Measurements from ENCODE around the gene ADARB1.
A peak's percentile ranks its signal among the peaks of the same experiment; 100 is the strongest.

ADARB1 gene

DNA sequence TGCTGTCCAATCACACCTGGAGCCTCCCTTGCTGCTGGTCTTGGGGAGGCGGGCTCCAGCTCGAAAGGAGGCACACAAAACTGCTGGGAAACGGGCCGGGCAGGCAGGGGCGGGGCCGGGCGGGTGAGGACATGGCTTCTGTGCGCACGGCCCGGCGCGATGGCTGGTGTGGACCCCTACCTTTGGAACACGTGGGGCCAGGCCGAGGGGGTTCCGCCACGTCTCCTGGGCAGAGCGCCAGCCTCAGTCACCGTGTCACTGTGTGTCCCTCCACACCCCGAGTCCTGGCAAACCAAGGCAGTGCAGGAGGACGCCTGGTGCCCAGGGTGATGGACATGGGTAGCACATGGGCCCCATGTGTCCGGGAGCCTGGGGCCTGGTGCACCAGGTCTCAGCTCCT is 42.0 kb upstream of the ADARB1 start:
- H4K8ac ChIP-seq (ENCODE audit: low read length), result no peak overlapping the region

DNA sequence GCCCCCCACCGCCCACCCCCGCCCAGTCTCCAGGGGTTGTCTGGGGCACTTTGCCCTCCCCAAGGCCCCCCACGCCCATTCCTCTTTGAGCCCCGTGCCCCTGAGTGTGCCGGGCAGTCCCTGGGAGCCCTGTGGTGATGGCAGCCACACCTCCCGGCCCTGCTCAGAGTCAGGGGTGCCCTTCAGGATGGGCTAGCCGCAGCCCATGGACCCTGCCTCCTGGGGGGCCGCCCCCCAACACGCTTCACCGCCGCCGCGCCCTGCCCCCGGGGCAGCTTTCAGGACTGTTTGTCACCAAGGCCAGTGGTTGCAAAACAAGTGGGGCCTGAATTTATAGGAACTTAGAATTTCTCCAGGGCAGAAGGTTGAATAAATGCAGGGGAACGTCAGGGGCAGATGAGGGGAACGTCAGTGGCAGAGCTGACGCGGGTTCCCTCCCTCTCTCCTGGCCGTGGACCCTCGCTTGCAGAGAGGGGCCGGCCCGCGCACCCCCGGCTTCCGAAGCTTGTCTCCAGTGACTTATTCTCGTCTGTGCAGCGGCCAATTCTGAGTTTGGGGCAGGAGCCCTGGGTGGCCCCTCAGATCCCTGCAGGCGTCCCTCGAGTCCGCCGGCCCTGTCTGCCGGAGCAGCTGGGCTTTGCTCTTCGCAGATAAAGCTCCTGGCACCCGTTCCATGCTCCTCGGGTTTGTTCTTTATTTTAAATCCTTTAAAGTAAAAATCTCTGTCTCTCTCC is 41.2 kb upstream of the ADARB1 start:
- Histone ChIP-seq H3K4me1 (ENCODE audit: control insufficient read depth, insufficient read depth, low read depth, low read length) (peaks cover 36% of the 10 kb centered on the region), H3K36me3 (ENCODE audit: control insufficient read depth in 1 of 2, insufficient read depth in 2 of 2, low read depth in 1 of 2, low read length in 2 of 2) (peaks cover 0 to 3% of the 10 kb centered on the region in 2 experiments), H4K8ac (ENCODE audit: low read length) (no peak overlapping the region), H3K4me3 (ENCODE audit: insufficient read depth in 1 of 2, low read depth in 1 of 2, low read length in 2 of 2) (peak overlapping the region in 1 of 2 experiments; percentile 66), H2BK120ac (ENCODE audit: low read depth, low read length) (no peak overlapping the region), H2AFZ (ENCODE audit: low read depth, low read length) (no peak overlapping the region), H2BK5ac (ENCODE audit: low read depth, low read length, poor library complexity, severe bottlenecking) (no peak overlapping the region), H3K9ac (ENCODE audit: low read length) (peak overlapping the region; percentile 44), H4K91ac (ENCODE audit: low read length) (no peak overlapping the region), H3K9me3 (ENCODE audit: control insufficient read depth, low read length) (peaks cover 15% of the 10 kb centered on the region), H3K79me1 (replicated peaks; ENCODE audit: low read length, poor library complexity, severe bottlenecking) (no peaks in the 10 kb centered on the region), H3K23ac (ENCODE audit: low read length in 2 of 2) (no peak overlapping the region), H3K18ac (ENCODE audit: low read depth in 1 of 2, low read length in 2 of 2) (no peak overlapping the region), H3K27me3 (ENCODE audit: control insufficient read depth in 1 of 2, insufficient read depth in 1 of 2, low read length in 2 of 2) (peaks cover 0 to 45% of the 10 kb centered on the region in 2 experiments), H3K4ac (ENCODE audit: low read depth in 1 of 2, low read length in 2 of 2) (no peak overlapping the region), H2AK5ac (ENCODE audit: low read length, severe bottlenecking) (no peak overlapping the region), H2BK15ac (ENCODE audit: low read depth, poor library complexity, severe bottlenecking) (no peak overlapping the region), H2BK12ac (ENCODE audit: low read length in 2 of 2) (no peak overlapping the region), H3K14ac (ENCODE audit: low read length in 2 of 2) (no peak overlapping the region), H3K4me2 (ENCODE audit: low read length, poor library complexity, severe bottlenecking) (no peak overlapping the region), H3K27ac (ENCODE audit: low read length, poor library complexity, severe bottlenecking) (no peak overlapping the region)
- 86% methylated on average over 34 of the region's 35 CpGs for WGBS
- no peak for DNase-seq

More for the DNA sequence above, 42.0 kb upstream of the ADARB1 start:
- Histone ChIP-seq H3K23ac (ENCODE audit: low read length in 2 of 2) (no peak overlapping the region), H3K27ac (ENCODE audit: low read length, poor library complexity, severe bottlenecking) (no peak overlapping the region), H3K4ac (ENCODE audit: low read depth in 1 of 2, low read length in 2 of 2) (no peak overlapping the region), H3K18ac (ENCODE audit: low read depth in 1 of 2, low read length in 2 of 2) (no peak overlapping the region), H4K91ac (ENCODE audit: low read length) (no peak overlapping the region), H3K4me1 (ENCODE audit: control insufficient read depth, insufficient read depth, low read depth, low read length) (peaks cover 38% of the 10 kb centered on the region), H2AFZ (ENCODE audit: low read depth, low read length) (no peak overlapping the region), H2BK12ac (ENCODE audit: low read length in 2 of 2) (no peak overlapping the region), H2BK15ac (ENCODE audit: low read depth, poor library complexity, severe bottlenecking) (no peak overlapping the region), H3K79me1 (replicated peaks; ENCODE audit: low read length, poor library complexity, severe bottlenecking) (no peaks in the 10 kb centered on the region), H2AK5ac (ENCODE audit: low read length, severe bottlenecking) (no peak overlapping the region), H2BK5ac (ENCODE audit: low read depth, low read length, poor library complexity, severe bottlenecking) (no peak overlapping the region), H3K9ac (ENCODE audit: low read length) (no peak overlapping the region), H3K4me2 (ENCODE audit: low read length, poor library complexity, severe bottlenecking) (no peak overlapping the region), H2BK120ac (ENCODE audit: low read depth, low read length) (no peak overlapping the region), H3K36me3 (ENCODE audit: control insufficient read depth in 1 of 2, insufficient read depth in 2 of 2, low read depth in 1 of 2, low read length in 2 of 2) (peaks cover 0 to 3% of the 10 kb centered on the region in 2 experiments), H3K14ac (ENCODE audit: low read length in 2 of 2) (no peak overlapping the region), H3K9me3 (ENCODE audit: control insufficient read depth, low read length) (peaks cover 14% of the 10 kb centered on the region), H3K27me3 (ENCODE audit: control insufficient read depth in 1 of 2, insufficient read depth in 1 of 2, low read length in 2 of 2) (peaks cover 0 to 49% of the 10 kb centered on the region in 2 experiments), H3K4me3 (ENCODE audit: insufficient read depth in 1 of 2, low read depth in 1 of 2, low read length in 2 of 2) (no peak overlapping the region)
- WGBS, result 95% methylated on average over 21 of the region's 21 CpGs
- DNase-seq, result no peak

DNA sequence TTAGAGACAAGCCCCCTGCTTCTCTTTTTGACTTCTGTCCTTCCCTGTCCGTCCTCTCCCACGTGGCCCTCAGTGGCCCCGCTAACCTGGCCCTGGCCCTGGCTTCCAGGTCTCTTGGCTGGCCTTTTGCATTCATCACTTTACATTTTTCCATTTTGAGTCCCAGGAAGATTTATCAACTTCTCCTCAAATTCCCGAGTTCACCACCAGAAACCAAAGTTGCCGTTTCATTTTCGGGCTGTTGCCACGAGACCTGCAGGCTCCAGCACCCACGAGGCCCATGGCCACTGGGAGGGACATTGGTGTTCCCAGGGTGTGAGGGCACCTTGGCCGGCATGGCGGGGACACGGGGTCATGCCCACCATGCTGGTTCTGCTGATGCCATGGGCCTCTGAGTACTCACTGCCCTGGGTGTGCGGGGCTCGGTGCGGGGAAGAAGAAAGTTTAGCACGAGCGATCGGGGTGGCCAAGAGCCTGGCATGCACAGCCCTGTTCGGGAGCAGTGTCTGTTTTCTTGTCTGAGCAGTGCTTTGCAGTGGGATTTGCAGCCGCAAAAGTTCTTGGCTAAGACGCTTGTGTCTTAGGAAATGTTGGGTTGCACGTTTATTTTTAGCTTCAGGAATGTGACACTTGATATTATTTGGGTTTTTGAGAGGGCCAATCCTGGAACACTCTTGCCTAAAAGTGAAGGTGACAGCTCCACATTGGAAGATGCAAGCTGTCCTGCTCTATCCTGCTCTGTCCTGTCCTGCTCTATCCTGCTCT is 40.4 kb upstream of the ADARB1 start:
- no peak overlapping the region for H2BK120ac ChIP-seq (ENCODE audit: low read depth, low read length)
- peaks cover 0 to 45% of the 10 kb centered on the region in 2 experiments for H3K27me3 ChIP-seq (ENCODE audit: control insufficient read depth in 1 of 2, insufficient read depth in 1 of 2, low read length in 2 of 2)
- peak overlapping the region; percentile 44 for H3K9ac ChIP-seq (ENCODE audit: low read length)
- peaks cover 0 to 3% of the 10 kb centered on the region in 2 experiments for H3K36me3 ChIP-seq (ENCODE audit: control insufficient read depth in 1 of 2, insufficient read depth in 2 of 2, low read depth in 1 of 2, low read length in 2 of 2)
- H3K4me2 ChIP-seq (ENCODE audit: low read length, poor library complexity, severe bottlenecking), result no peak overlapping the region
- H4K8ac ChIP-seq (ENCODE audit: low read length), result no peak overlapping the region
- no peaks in the 10 kb centered on the region for H3K79me1 ChIP-seq (replicated peaks; ENCODE audit: low read length, poor library complexity, severe bottlenecking)
- no peak for DNase-seq
- WGBS, result 85% methylated on average over 21 of the region's 21 CpGs
- peak overlapping the region in 1 of 2 experiments; percentile 65 for H3K23ac ChIP-seq (ENCODE audit: low read length in 2 of 2)
- no peak overlapping the region for H3K18ac ChIP-seq (ENCODE audit: low read depth in 1 of 2, low read length in 2 of 2)
- no peak overlapping the region for H2BK5ac ChIP-seq (ENCODE audit: low read depth, low read length, poor library complexity, severe bottlenecking)
- H3K27ac ChIP-seq (ENCODE audit: low read length, poor library complexity, severe bottlenecking), result no peak overlapping the region
- H3K4ac ChIP-seq (ENCODE audit: low read depth in 1 of 2, low read length in 2 of 2), result no peak overlapping the region
- no peak overlapping the region for H2AFZ ChIP-seq (ENCODE audit: low read depth, low read length)
- peak overlapping the region in 1 of 2 experiments; percentile 66 for H3K4me3 ChIP-seq (ENCODE audit: insufficient read depth in 1 of 2, low read depth in 1 of 2, low read length in 2 of 2)
- peak overlapping the region in 1 of 2 experiments; percentile 76 for H3K14ac ChIP-seq (ENCODE audit: low read length in 2 of 2)
- H3K4me1 ChIP-seq (ENCODE audit: control insufficient read depth, insufficient read depth, low read depth, low read length), result peaks cover 36% of the 10 kb centered on the region
- H2BK12ac ChIP-seq (ENCODE audit: low read length in 2 of 2), result no peak overlapping the region
- no peak overlapping the region for H2BK15ac ChIP-seq (ENCODE audit: low read depth, poor library complexity, severe bottlenecking)
- peaks cover 15% of the 10 kb centered on the region for H3K9me3 ChIP-seq (ENCODE audit: control insufficient read depth, low read length)
- H2AK5ac ChIP-seq (ENCODE audit: low read length, severe bottlenecking), result peak overlapping the region; percentile 38
- no peak overlapping the region for H4K91ac ChIP-seq (ENCODE audit: low read length)
